HEK293T (cell line): ENCODE measurements around the gene DNAH9.

Experiments used
- CTCF ChIA-PET: fragments of 350-600 bp; formaldehyde crosslinking; extraction: SDS; loops from one replicate; lab custom pipeline; 2021; ENCODE audit warnings: antibody characterized with exemption, inconsistent platforms; lab: Yijun Ruan, JAX
- POLR2A ChIA-PET: fragments of 350-600 bp; formaldehyde crosslinking; extraction: SDS; loops from one replicate; lab custom pipeline; 2020; ENCODE audit warnings: antibody characterized with exemption, inconsistent platforms; lab: Yijun Ruan, JAX
- DNase-seq: peaks from one replicate; pipeline ENCODE4 v3.0.0; 2012; ENCODE audit warnings: mixed read lengths; ENCODE audit errors: extremely low spot score
- ARNT ChIP-seq: fragments of 450-650 bp; IDR thresholded peaks from 2 replicates; pipeline ENCODE4 v1.6.1; 2017; ENCODE audit warnings: mild to moderate bottlenecking
- BHLHE40 ChIP-seq: fragments of 450-650 bp; IDR thresholded peaks from 2 replicates; pipeline ENCODE4 v1.6.1; 2016; ENCODE audit warnings: mild to moderate bottlenecking, moderate library complexity, borderline replicate concordance
- CTBP1 ChIP-seq: fragments of 450-650 bp; IDR thresholded peaks from 2 replicates; pipeline ENCODE4 v1.6.1; 2016; ENCODE audit warnings: borderline replicate concordance
- ELF4 ChIP-seq: fragments of 450-650 bp; IDR thresholded peaks from 2 replicates; pipeline ENCODE4 v1.6.1; 2017; ENCODE audit warnings: antibody characterized with exemption
- FOXA1 ChIP-seq: fragments of 450-650 bp; IDR thresholded peaks from 2 replicates; pipeline ENCODE4 v1.6.1; 2016; ENCODE audit warnings: mild to moderate bottlenecking
- FOXK2 ChIP-seq: fragments of 450-650 bp; IDR thresholded peaks from 2 replicates; pipeline ENCODE4 v1.6.1; 2016; ENCODE audit warnings: mild to moderate bottlenecking
- FOXM1 ChIP-seq: fragments of 450-650 bp; IDR thresholded peaks from 2 replicates; pipeline ENCODE4 v1.6.1; 2017; ENCODE audit warnings: mild to moderate bottlenecking, borderline replicate concordance
- HDGF ChIP-seq: fragments of 450-650 bp; IDR thresholded peaks from 2 replicates; pipeline ENCODE4 v1.6.1; 2017; ENCODE audit warnings: antibody characterized with exemption, borderline replicate concordance
- L3MBTL2 ChIP-seq: fragments of 450-650 bp; conservative IDR thresholded peaks from 2 replicates; pipeline ENCODE4 v1.6.1; 2016; ENCODE audit warnings: mild to moderate bottlenecking
- LEF1 ChIP-seq: fragments of 450-650 bp; IDR thresholded peaks from 2 replicates; pipeline ENCODE4 v1.6.1; 2017; ENCODE audit warnings: mild to moderate bottlenecking, borderline replicate concordance
- NFRKB ChIP-seq: fragments of 450-650 bp; IDR thresholded peaks from 2 replicates; pipeline ENCODE4 v1.6.1; 2016; ENCODE audit warnings: mild to moderate bottlenecking, moderate library complexity
- PKNOX1 ChIP-seq: fragments of 450-650 bp; IDR thresholded peaks from 2 replicates; pipeline ENCODE4 v1.6.1; 2016
- SP1 ChIP-seq: fragments of 450-650 bp; IDR thresholded peaks from 2 replicates; pipeline ENCODE4 v1.6.1; 2017
- SUZ12 ChIP-seq: fragments of 450-650 bp; IDR thresholded peaks from 2 replicates; pipeline ENCODE4 v1.6.1; 2016; ENCODE audit warnings: mild to moderate bottlenecking
- TARDBP ChIP-seq: fragments of 450-650 bp; IDR thresholded peaks from 2 replicates; pipeline ENCODE4 v1.6.1; 2016
- ZNF384 ChIP-seq: fragments of 450-650 bp; IDR thresholded peaks from 2 replicates; pipeline ENCODE4 v1.6.1; 2016

Gene DNAH9

GRCh38 chr17:11832401-11833137, 234.3 kb downstream of the DNAH9 start:
- no peak for DNase-seq
- TF ChIP-seq ZNF384 (no peak), PKNOX1 (no peak), ELF4 (no peak), BHLHE40 (no peak), TARDBP (no peak)
- CTCF ChIA-PET: no interaction called here
- POLR2A ChIA-PET: no interaction called here

DNA sequence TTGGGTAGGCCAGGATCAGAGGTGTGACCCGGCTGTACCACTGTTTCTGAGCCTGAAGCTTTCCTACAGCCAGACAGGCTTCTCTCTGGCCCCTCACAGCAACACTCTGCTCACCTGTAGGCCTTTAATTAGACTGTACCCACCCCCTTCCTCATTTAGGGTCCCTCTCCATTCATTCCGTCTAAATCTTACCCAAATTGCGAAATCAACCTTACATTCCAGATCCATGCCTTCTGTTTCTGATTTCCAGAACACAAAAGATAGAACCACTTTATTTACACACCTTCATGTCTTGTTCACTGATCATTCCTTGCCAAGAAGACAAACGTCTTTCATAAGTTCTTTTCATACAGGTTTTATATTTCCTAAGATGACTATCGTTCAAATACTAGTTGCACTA, 238.2 kb downstream of the DNAH9 start:
- CTCF ChIA-PET: interaction anchor here (0.6 to 0.8 kb wide), 2 partner anchors 37 to 1210 kb away, joined by 3 to 4 read pairs; no protein-coding TSS in a partner anchor
- POLR2A ChIA-PET: no interaction called here
- no peak for TF ChIP-seq SUZ12
- no peak for TF ChIP-seq ELF4
- no peak for TF ChIP-seq PKNOX1
- no peak for TF ChIP-seq HDGF
- no peak for TF ChIP-seq FOXK2
- no peak for TF ChIP-seq CTBP1
- TF ChIP-seq TARDBP: no peak
- TF ChIP-seq ARNT: no peak
- no peak for TF ChIP-seq NFRKB
- no peak for TF ChIP-seq LEF1
- TF ChIP-seq L3MBTL2: no peak
- DNase-seq: no peak

DNA sequence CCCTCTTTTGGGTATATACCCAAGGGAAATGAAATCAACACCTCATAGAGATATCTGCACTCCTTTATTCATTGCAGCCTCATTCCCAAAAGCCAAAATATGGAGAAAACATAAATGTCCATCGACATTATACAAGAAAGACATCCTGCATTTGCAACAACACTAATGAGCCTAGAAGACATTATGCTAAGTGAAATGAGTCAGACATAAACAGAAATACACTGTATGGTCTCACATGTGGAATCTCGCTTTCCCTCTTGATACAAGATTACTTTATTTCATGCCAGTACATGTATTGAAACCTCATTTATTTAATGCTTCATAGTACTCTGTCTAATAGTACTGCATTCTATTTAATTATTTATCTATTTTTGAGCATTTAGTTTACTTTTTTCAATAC, 241.8 kb downstream of the DNAH9 start:
- no peak for DNase-seq
- TF ChIP-seq L3MBTL2: no peak
- TF ChIP-seq CTBP1: no peak
- no peak for TF ChIP-seq BHLHE40
- TF ChIP-seq FOXA1: no peak
- no peak for TF ChIP-seq ARNT
- TF ChIP-seq SUZ12: no peak
- no peak for TF ChIP-seq FOXM1
- no peak for TF ChIP-seq ELF4
- TF ChIP-seq HDGF: no peak
- TF ChIP-seq TARDBP: no peak
- no peak for TF ChIP-seq NFRKB
- no peak for TF ChIP-seq ZNF384
- TF ChIP-seq SP1: no peak
- no peak for TF ChIP-seq LEF1
- TF ChIP-seq PKNOX1: no peak
- no peak for TF ChIP-seq FOXK2
- CTCF ChIA-PET: no interaction called here
- POLR2A ChIA-PET: no interaction called here

DNA sequence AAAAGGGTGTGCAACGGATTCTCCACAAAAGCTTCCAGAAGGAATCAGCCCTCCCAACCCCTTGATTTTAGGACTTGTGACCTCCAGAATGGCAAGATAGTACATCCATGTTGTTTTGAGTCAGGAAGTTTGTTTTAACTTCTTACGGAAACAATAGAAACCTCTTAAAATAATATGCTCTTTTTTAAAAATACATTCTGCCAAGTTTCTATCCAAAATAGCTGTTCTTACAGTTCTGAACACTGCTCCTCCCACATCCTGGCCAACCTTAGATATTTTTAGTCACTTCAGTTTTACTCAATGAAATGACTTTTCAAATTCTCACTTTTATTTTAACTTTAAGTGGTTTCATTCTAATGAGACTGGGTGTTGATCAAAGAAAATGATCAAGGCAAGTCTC, 242.6 kb downstream of the DNAH9 start:
- CTCF ChIA-PET: no interaction called here
- POLR2A ChIA-PET: no interaction called here
- DNase-seq: no peak
- TF ChIP-seq PKNOX1 (no peak), FOXK2 (no peak), ZNF384 (no peak), ELF4 (no peak), SP1 (no peak), LEF1 (no peak), L3MBTL2 (no peak), TARDBP (no peak)

DNA sequence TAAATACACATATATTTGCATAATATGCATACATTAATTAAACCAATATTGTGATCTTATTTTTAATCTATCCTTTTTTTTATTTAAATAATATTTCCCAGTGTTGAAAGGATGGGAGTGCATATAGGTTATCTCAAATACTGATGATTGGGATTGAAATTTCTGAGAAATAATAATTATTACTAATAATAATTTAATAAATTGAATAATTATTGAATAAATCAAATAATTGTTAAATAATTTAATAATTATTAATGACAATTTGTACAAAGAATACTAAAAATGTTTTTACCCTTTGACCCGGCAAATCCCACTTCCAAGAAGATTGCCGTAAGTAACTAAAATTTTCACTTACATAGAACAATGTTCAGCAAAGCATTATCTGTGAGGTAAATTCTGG, 250.1 kb downstream of the DNAH9 start:
- no peak for DNase-seq
- ChIA-PET POLR2A (no interaction called here), CTCF (no interaction called here)
- TF ChIP-seq FOXK2 (no peak), FOXA1 (no peak), FOXM1 (no peak), SUZ12 (no peak), ZNF384 (no peak), CTBP1 (no peak), BHLHE40 (no peak), NFRKB (no peak), ARNT (no peak), TARDBP (no peak), LEF1 (no peak), L3MBTL2 (no peak), ELF4 (no peak), HDGF (no peak), PKNOX1 (no peak), SP1 (no peak)
